Stomach smooth muscle (tissue), 2 donors: ENCODE measurements around the gene CAMK1.
A peak's percentile ranks its signal among the peaks of the same experiment; 100 is the strongest.

Experiments used
- H3K27ac ChIP-seq: one replicate; pipeline ENCODE4 v1.7.0; 2013; ENCODE audit warnings: mild to moderate bottlenecking, low read length, inconsistent platforms
- H3K27me3 ChIP-seq, 2 donors: one replicate each; pipeline ENCODE4 v1.7.0; 2013; ENCODE audit warnings: low read length in 2 of 2; ENCODE audit not compliant: insufficient read depth in 2 of 2, control insufficient read depth in 1 of 2
- H3K36me3 ChIP-seq, 2 donors: one replicate each; pipeline ENCODE4 v1.7.0; 2013; ENCODE audit warnings: low read length in 2 of 2; ENCODE audit not compliant: control insufficient read depth in 2 of 2, insufficient read depth in 2 of 2
- H3K4me1 ChIP-seq: one replicate; pipeline ENCODE4 v1.7.0; 2013; ENCODE audit warnings: low read length; ENCODE audit not compliant: control insufficient read depth, insufficient read depth
- H3K4me3 ChIP-seq, 2 donors: one replicate each; pipeline ENCODE4 v1.7.0; 2013; ENCODE audit warnings: low read length in 2 of 2
- H3K9ac ChIP-seq, 2 donors: one replicate each; pipeline ENCODE4 v1.7.0; 2013; ENCODE audit warnings: low read length in 2 of 2, mild to moderate bottlenecking in 1 of 2
- H3K9me3 ChIP-seq, 2 donors: one replicate each; pipeline ENCODE4 v1.7.0; 2013; ENCODE audit warnings: low read length in 2 of 2; ENCODE audit not compliant: control insufficient read depth in 2 of 2
- donor health status: healthy.
- donor health status: Pancreatic carcinoma.

The CAMK1 gene

DNA sequence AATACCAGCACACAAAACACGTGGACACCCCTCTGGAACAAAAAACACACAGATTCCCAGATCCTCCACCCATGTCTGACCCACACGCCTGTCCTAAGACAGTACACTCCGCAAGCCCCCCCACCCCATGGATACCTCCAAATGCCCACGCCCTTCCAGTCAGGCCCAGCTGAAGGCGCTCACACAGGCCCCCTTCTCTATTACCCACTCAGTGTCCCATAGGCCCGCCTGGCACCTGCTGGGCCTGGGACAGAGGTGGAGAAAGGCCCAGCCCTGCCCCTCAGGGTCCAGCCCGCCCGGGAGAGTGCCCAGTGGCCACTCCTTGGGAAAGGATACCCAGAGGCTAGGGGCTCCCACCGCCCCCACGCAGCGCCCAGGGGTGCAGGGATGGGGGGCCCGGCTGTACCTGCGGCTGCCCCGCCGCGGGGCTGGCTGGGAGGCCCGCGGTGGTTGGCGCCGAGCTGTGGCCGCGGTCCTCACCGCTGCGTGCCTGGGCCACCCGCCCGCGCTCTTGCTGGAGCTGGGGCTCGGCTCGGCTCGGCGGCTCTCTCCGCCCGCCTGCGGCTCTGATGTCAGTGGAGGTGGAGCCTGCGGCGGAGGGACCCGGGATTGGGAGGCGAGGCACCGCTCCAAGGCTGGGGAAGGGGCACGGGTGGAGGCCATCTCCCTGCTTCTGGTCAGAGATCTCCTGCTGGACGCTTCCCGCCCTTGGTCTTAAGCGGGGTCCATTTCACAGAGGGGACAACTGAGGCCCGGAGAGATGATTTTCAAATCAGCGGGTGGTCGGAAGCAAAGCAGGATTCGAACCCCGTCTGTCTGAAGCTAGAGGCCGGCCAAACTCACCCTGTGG is at the start of gene CAMK1:
TSS of gene CAMK1 (minus strand) at position 522 of the 850 bp plus-strand sequence. CDS start 2,198 bp downstream, outside the sequence.
- Histone ChIP-seq H3K9me3 (no peaks in the 10 kb centered on the region), H3K36me3 (peaks cover 8 to 9% of the 10 kb centered on the region in 2 donors), H3K4me1 (peaks cover 34% of the 10 kb centered on the region), H3K27me3 (no peaks in the 10 kb centered on the region), H3K4me3 (peak within 1 kb of the TSS; percentile 50 to 86), H3K27ac (peak within 1 kb of the TSS; percentile 97), H3K9ac (peak within 1 kb of the TSS; percentile 70 to 92)

DNA sequence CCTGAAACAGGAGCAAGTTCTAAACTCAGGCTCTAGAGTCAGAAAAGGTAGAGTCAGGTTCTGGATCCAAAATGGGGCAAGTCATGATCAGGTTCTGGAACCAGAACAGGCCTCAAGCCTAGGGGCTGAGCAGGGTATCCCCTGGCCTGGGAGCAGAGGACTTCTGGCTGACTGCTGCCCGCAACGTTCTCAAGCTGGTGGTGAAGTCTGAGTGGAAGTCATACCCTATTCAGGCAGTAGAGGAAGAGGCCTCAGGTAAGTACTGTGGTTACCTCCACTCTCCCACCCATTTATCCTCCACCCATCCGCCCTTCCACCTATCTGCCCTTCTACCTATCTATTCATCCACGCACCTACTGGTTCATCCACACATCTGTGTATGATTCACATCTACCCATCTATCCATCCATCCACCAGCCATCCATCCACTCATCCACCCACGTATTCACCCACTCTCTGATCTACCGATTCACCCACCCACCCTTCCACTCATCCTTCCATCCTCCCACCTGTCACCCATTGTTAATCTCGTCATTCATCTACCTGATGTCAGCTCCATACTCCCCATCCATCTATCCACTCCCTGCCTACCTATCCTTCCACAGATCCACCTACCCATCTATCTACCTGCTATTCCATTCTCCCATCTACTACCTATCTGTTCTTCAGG is 49.1 kb upstream of the CAMK1 start:
- no peak overlapping the region for H3K4me3 ChIP-seq
- no peaks in the 10 kb centered on the region for H3K4me1 ChIP-seq
- no peaks in the 10 kb centered on the region for H3K27me3 ChIP-seq
- H3K9me3 ChIP-seq = no peaks in the 10 kb centered on the region
- no peak overlapping the region for H3K9ac ChIP-seq
- H3K36me3 ChIP-seq = peaks cover 6 to 7% of the 10 kb centered on the region in 2 donors
- H3K27ac ChIP-seq = no peak overlapping the region

DNA sequence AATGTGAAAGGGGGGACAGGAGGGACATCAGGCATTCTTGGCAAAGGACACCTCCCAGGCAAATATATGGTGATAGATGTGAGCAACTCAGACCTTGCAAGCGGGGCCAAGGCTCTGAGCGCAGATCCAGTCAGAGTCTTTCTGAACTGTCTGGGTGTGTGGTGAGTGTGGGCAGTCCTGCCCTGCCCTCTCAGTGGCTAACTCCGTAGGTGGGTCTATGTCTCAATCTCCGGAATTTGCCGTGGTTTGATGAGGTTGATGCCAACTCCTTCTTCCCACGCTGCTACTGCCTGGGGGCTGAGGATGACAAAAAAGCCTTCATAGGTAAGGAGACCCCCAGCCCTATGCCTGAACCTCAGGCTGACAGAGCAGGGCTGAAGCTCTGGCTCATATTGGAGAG is 47.7 kb upstream of the CAMK1 start:
- H3K4me1 ChIP-seq = no peaks in the 10 kb centered on the region
- H3K27ac ChIP-seq = no peak overlapping the region
- H3K4me3 ChIP-seq = no peak overlapping the region
- H3K36me3 ChIP-seq = peaks cover 7 to 9% of the 10 kb centered on the region in 2 donors
- no peaks in the 10 kb centered on the region for H3K27me3 ChIP-seq
- H3K9me3 ChIP-seq = no peaks in the 10 kb centered on the region
- no peak overlapping the region for H3K9ac ChIP-seq

DNA sequence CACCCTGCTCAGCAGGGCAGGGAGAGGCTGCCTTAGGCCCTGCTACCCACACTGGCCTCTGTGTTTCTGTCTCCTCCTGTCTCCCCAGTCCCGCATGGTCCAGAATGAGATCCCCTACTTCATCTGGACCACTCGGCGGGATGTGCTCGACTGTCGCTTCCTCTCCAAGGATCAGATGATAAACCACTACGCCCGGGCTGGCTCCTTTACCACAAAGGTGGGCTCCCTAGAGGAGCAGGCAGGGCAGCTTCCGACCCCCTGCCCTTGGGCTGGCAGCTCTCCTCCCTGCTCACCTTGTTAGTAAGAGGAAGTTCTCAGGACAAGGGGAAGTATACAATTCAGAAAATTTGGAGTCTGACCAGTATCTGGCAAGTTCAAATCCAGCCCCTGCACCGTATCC is 46.2 kb upstream of the CAMK1 start:
- Histone ChIP-seq H3K4me1 (peaks cover 2% of the 10 kb centered on the region), H3K9me3 (no peaks in the 10 kb centered on the region), H3K36me3 (peaks cover 7 to 9% of the 10 kb centered on the region in 2 donors), H3K27me3 (no peaks in the 10 kb centered on the region), H3K9ac (no peak overlapping the region), H3K4me3 (no peak overlapping the region), H3K27ac (no peak overlapping the region)

DNA sequence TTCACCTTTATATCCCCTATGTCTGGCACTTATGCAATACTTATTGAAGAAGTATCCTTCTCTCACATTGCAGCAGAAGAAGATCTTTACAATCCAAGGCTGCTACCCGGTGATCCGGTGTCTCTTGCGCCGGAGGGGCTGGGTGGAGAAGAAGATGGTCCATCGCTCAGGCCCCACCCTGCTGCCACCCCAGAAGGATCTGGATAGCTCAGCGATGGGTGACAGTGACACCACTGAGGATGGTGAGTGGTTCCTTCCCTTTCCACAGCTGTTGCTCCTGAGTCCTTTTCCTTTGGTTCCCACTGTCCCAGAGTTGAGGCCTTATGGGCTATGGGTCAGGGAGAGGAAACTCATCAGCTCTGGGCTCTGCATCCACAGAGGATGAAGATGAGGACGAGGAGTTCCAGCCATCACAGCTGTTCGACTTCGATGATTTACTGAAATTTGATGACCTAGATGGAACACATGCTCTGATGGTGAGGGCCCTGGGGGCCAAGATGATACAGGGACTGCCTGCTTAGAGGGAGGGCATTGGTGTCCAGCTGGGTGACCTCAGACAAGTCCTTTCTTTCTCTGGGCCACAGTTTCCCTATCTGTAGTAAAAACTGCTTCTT is 43.2 kb upstream of the CAMK1 start:
- Histone ChIP-seq H3K4me1 (peaks cover 21% of the 10 kb centered on the region), H3K4me3 (no peak overlapping the region), H3K27ac (no peak overlapping the region), H3K36me3 (peaks cover 3 to 5% of the 10 kb centered on the region in 2 donors), H3K9me3 (no peaks in the 10 kb centered on the region), H3K27me3 (no peaks in the 10 kb centered on the region), H3K9ac (no peak overlapping the region)

DNA sequence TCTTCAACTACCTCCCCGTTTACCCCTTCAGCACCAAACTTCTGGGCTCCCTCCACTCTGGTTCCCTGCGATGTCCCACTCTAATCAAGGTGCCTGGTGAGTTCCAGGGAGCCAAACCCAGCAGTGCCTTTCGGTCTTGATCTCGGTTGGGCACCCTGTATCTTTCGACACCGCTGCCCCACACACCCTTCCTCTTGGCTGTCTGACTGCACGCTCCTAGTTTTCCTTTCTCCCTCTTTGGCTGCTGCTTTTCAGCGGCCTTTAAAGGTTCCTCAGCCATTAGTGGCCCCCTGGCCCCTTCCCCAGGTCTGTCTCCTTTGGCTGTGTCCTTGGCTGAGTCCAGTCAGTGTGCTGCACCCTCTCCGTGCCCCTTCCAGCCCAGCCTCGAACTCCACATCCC is 41.1 kb upstream of the CAMK1 start:
- Histone ChIP-seq H3K27ac (peak overlapping the region; percentile 90), H3K9ac (peak overlapping the region; percentile 78 to 83), H3K9me3 (no peaks in the 10 kb centered on the region), H3K36me3 (peaks cover 12 to 19% of the 10 kb centered on the region in 2 donors), H3K4me1 (peaks cover 21% of the 10 kb centered on the region), H3K27me3 (no peaks in the 10 kb centered on the region), H3K4me3 (peak overlapping the region; percentile 78 to 81)

DNA sequence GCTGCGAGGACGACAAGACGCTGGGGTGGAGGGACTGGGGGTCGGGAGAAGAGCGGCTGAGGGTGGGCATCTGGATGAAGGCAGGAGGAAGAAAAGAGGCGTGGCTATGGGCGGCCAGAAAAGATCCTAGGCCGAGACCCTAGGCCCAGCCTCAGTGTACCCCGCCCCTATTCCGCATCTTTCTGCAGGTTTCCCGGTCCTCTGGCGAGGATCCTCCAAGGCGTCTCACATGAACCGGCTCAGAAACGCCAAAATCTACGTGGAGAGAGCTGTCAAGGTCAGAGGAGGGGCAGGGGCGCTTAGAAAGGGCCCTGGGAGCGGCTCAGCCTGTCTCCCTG is 40.7 kb upstream of the CAMK1 start:
- Histone ChIP-seq H3K27ac (peak overlapping the region; percentile 90), H3K36me3 (peaks cover 15 to 23% of the 10 kb centered on the region in 2 donors), H3K9me3 (no peaks in the 10 kb centered on the region), H3K4me1 (peaks cover 21% of the 10 kb centered on the region), H3K27me3 (no peaks in the 10 kb centered on the region), H3K9ac (peak overlapping the region; percentile 78 to 83), H3K4me3 (peak overlapping the region; percentile 78 to 81)

DNA sequence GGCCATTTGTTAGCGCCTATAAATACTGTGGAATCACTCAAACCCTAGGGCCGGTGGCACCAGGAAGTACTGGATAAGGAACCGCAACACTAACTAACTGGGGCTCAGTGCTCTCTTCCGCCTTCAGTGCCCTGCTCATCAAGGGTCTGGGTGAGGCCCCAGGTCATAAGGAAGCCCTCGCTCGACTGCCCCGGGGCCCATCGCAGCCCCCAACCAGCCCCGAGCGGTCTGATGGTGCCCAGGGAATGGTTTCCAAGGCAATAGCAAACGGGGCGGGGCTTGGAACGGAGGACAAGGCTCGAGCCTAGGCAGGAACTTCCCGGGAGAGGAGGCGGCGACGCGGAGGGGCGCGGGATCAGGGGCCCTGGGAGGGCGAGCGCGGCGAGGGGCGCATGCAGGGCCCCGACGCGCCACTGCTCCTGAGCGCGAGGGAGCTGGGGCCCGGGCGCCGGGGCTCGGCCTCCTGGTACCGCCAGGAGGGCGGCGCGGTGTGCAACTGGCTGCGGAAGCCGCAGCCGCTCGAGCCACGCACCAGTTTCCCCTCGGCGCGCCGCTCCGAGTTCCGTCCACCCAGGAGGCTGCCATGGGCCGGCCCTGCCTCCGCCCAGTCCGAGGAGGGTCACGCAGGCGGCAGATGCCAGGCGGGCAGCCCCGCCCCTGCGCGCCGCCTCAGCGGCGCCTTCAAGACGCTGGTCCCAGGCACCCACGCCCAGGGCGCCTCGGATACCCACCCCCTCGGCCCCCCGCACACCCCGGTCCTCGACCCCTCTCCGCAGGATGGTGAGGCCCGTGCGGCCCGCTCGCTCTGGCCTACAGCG is 40.1 kb upstream of the CAMK1 start, which contains the start of gene TTLL3:
TSS of gene TTLL3 (plus strand) at position 648 of the 818 bp plus-strand sequence. CDS start 400 bp downstream, outside the sequence.
- Histone ChIP-seq H3K9me3 (no peaks in the 10 kb centered on the region), H3K27me3 (no peaks in the 10 kb centered on the region), H3K9ac (peak within 1 kb of the TSS; percentile 78 to 83), H3K36me3 (peaks cover 16 to 29% of the 10 kb centered on the region in 2 donors), H3K4me3 (peak within 1 kb of the TSS; percentile 78 to 81), H3K4me1 (peaks cover 21% of the 10 kb centered on the region), H3K27ac (peak within 1 kb of the TSS; percentile 90)

DNA sequence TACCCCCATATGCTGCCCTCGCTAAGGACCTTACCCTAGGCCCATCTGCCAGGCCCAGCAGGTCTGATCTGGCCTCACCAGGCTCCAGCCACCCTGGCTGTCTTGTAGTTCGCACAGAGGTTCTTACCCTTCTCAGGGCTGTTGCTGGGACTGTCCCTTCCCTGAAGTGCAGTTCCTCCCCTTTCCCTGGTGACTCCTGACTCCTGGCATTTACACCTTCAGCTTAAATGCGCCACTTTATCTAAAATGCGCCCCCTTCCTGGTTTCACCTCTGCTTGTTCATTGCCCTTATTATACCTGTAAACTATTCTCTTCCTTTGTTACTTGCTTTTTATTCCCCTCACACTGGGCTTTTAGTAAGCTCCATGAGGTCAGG is 39.5 kb upstream of the CAMK1 start:
- Histone ChIP-seq H3K9ac (peak overlapping the region; percentile 78 to 83), H3K4me1 (peaks cover 21% of the 10 kb centered on the region), H3K9me3 (no peaks in the 10 kb centered on the region), H3K36me3 (peaks cover 22 to 35% of the 10 kb centered on the region in 2 donors), H3K4me3 (peak overlapping the region; percentile 78 to 81), H3K27ac (peak overlapping the region; percentile 90), H3K27me3 (no peaks in the 10 kb centered on the region)
